H9 (cell line): ENCODE results near the gene ABCC12. TPM values are rescaled to one million over a fixed set of nuclear protein-coding genes. Genes with fewer than 3 reads are reported as not detected.

ENCODE experiments used
- DNase-seq: peaks from one replicate; pipeline ENCODE4 v3.0.0-alpha.2; 2017
- H2AFZ ChIP-seq: one replicate; pipeline ENCODE4 v1.6.1; 2013; ENCODE audit warnings: mild to moderate bottlenecking, low read length, control low read depth, moderate library complexity
- H2AK5ac ChIP-seq: 2 replicates; pipeline ENCODE4 v1.6.1; 2013; ENCODE audit warnings: low read length, control low read depth, mixed read lengths; ENCODE audit not compliant: insufficient read length
- H2BK120ac ChIP-seq: one replicate; pipeline ENCODE4 v1.6.1; 2013; ENCODE audit warnings: low read depth, mild to moderate bottlenecking, low read length, control low read depth, inconsistent platforms; ENCODE audit not compliant: poor library complexity, severe bottlenecking
- H2BK12ac ChIP-seq: 2 replicates; pipeline ENCODE4 v1.6.1; 2013; ENCODE audit warnings: low read length, control low read depth, mixed read lengths, low read depth; ENCODE audit not compliant: insufficient read length
- H2BK15ac ChIP-seq: 2 replicates; pipeline ENCODE4 v1.6.1; 2013; ENCODE audit warnings: low read depth, low read length, control low read depth
- H2BK20ac ChIP-seq: one replicate; pipeline ENCODE4 v1.6.1; 2013; ENCODE audit warnings: low read depth, mild to moderate bottlenecking, low read length, control low read depth, inconsistent platforms; ENCODE audit not compliant: poor library complexity, severe bottlenecking
- H2BK5ac ChIP-seq: 2 replicates; pipeline ENCODE4 v1.6.1; 2013; ENCODE audit warnings: low read length, control low read depth, mixed read lengths; ENCODE audit not compliant: insufficient read length
- H3K14ac ChIP-seq: 2 replicates; pipeline ENCODE4 v1.6.1; 2013; ENCODE audit warnings: low read length, control low read depth; ENCODE audit not compliant: insufficient read depth
- H3K18ac ChIP-seq: 2 replicates; pipeline ENCODE4 v1.6.1; 2013; ENCODE audit warnings: low read depth, mild to moderate bottlenecking, mixed read lengths, low read length, control low read depth; ENCODE audit not compliant: insufficient read length
- H3K23ac ChIP-seq: 2 replicates; pipeline ENCODE4 v1.6.1; 2013; ENCODE audit warnings: low read length, control low read depth, mixed read lengths, low read depth; ENCODE audit not compliant: insufficient read length
- H3K23me2 ChIP-seq: 2 replicates; pipeline ENCODE4 v1.6.1; 2013; ENCODE audit warnings: low read depth, mild to moderate bottlenecking, mixed read lengths, low read length, control low read depth; ENCODE audit not compliant: insufficient read length, poor library complexity, severe bottlenecking
- H3K27ac ChIP-seq: 2 replicates; pipeline ENCODE4 v1.5.1; 2013; ENCODE audit warnings: low read length, control low read depth, mixed read lengths, low read depth; ENCODE audit not compliant: insufficient read length
- H3K27me3 ChIP-seq: 2 replicates; pipeline ENCODE4 v1.6.1; 2013; ENCODE audit warnings: low read length, control low read depth, inconsistent platforms; ENCODE audit not compliant: insufficient read depth
- H3K4ac ChIP-seq: 2 replicates; pipeline ENCODE4 v1.6.1; 2013; ENCODE audit warnings: low read depth, mild to moderate bottlenecking, control low read depth, inconsistent platforms, low read length, moderate library complexity
- H3K4me1 ChIP-seq: 2 replicates; pipeline ENCODE4 v1.6.1; 2013; ENCODE audit warnings: low read length, control low read depth, inconsistent platforms; ENCODE audit not compliant: insufficient read depth
- H3K4me2 ChIP-seq: 2 replicates; pipeline ENCODE4 v1.6.1; 2013; ENCODE audit warnings: low read length, control low read depth, mixed read lengths; ENCODE audit not compliant: insufficient read length, insufficient read depth
- H3K56ac ChIP-seq: 2 replicates; pipeline ENCODE4 v1.6.1; 2013; ENCODE audit warnings: low read depth, mild to moderate bottlenecking, mixed read lengths, low read length, control low read depth; ENCODE audit not compliant: insufficient read length
- H3K79me1 ChIP-seq: 2 replicates; pipeline ENCODE4 v1.6.1; 2013; ENCODE audit warnings: low read depth, mild to moderate bottlenecking, moderate library complexity, low read length, control low read depth, inconsistent platforms; ENCODE audit not compliant: insufficient read depth, poor library complexity, severe bottlenecking
- H3K79me2 ChIP-seq: 2 replicates; pipeline ENCODE4 v1.6.1; 2013; ENCODE audit warnings: low read length, control low read depth, inconsistent platforms; ENCODE audit not compliant: insufficient read depth
- H3K9ac ChIP-seq: 2 replicates; pipeline ENCODE4 v1.6.1; 2013; ENCODE audit warnings: low read length, control low read depth, mixed read lengths; ENCODE audit not compliant: insufficient read length; ENCODE audit errors: extremely low read depth
- H3K9me3 ChIP-seq: one replicate; pipeline ENCODE4 v1.6.1; 2013; ENCODE audit warnings: low read depth, low read length, inconsistent platforms; ENCODE audit not compliant: control insufficient read depth
- H3T11ph ChIP-seq: one replicate; pipeline ENCODE4 v1.6.1; 2013; ENCODE audit warnings: mild to moderate bottlenecking, low read length, control low read depth, inconsistent platforms
- H4K20me1 ChIP-seq: one replicate; pipeline ENCODE4 v1.6.1; 2013; ENCODE audit not compliant: control insufficient read depth, insufficient read length, insufficient read depth
- H4K5ac ChIP-seq: 2 replicates; pipeline ENCODE4 v1.6.1; 2013; ENCODE audit warnings: low read depth, mild to moderate bottlenecking, mixed read lengths, low read length, control low read depth; ENCODE audit not compliant: insufficient read length
- H4K8ac ChIP-seq: replicated peaks from 2 replicates; pipeline ENCODE4 v1.6.1; 2013; ENCODE audit warnings: low read length, control low read depth, mixed read lengths, low read depth; ENCODE audit not compliant: insufficient read length
- H4K91ac ChIP-seq: 2 replicates; pipeline ENCODE4 v1.6.1; 2013; ENCODE audit warnings: low read depth, mild to moderate bottlenecking, moderate library complexity, mixed read lengths, low read length, control low read depth; ENCODE audit not compliant: insufficient read length
- H3K27ac Mint-ChIP-seq, 3 experiments: 2 replicates in 2 of 3; 3 replicates in 1 of 3; pipeline ENCODE4 v1.8.0; 2020 to 2021; ENCODE audit warnings: mixed read lengths in 3 of 3, mild to moderate bottlenecking in 1 of 3, moderate library complexity in 1 of 3
- H3K27me3 Mint-ChIP-seq: 2 replicates; pipeline ENCODE4 v1.8.0; 2021; ENCODE audit warnings: low read depth, mild to moderate bottlenecking, moderate library complexity, mixed read lengths
- H3K36me3 Mint-ChIP-seq, 3 experiments: 2 replicates in 2 of 3; 3 replicates in 1 of 3; pipeline ENCODE4 v1.8.0; 2020 to 2021; ENCODE audit warnings: low read depth in 3 of 3, mixed read lengths in 3 of 3; ENCODE audit not compliant: insufficient read depth in 1 of 3
- H3K4me1 Mint-ChIP-seq, 2 experiments: 2 replicates each; pipeline ENCODE4 v1.8.0; 2020; ENCODE audit warnings: mixed read lengths in 2 of 2
- H3K4me3 Mint-ChIP-seq, 2 experiments: 2 replicates in 1 of 2; 3 replicates in 1 of 2; pipeline ENCODE4 v1.8.0; 2020 to 2021; ENCODE audit warnings: mild to moderate bottlenecking in 2 of 2, mixed read lengths in 2 of 2, moderate library complexity in 1 of 2
- H3K9me3 Mint-ChIP-seq, 2 experiments: 2 replicates in 1 of 2; 3 replicates in 1 of 2; pipeline ENCODE4 v1.8.0; 2020; ENCODE audit warnings: mild to moderate bottlenecking in 2 of 2, mixed read lengths in 2 of 2, moderate library complexity in 1 of 2
- CTCF ChIP-seq: fragments of 200-600 bp; sonication (generic); conservative IDR thresholded peaks from 3 replicates; pipeline ENCODE4 v1.8.0; 2021; ENCODE audit warnings: antibody characterized with exemption, mild to moderate bottlenecking
- WGBS: extraction: QIAGEN DNeasy Blood & Tissue Kit; methylation state at CpG from one replicate; pipeline ENCODE4 v1.1.7; 2013; ENCODE audit warnings: missing lambda C conversion rate, low lambda C conversion rate, mixed read lengths; ENCODE audit not compliant: insufficient read length; ENCODE audit errors: extremely low coverage; 5-methylcytosine and 5-hydroxymethylcytosine counted together
- total RNA-seq: library from RNA; stranded (reverse); gene quantifications from 2 replicates; pipeline ENCODE4 v1.2.1, GENCODE V29; 2021

Gene ABCC12
- total RNA-seq, 1 experiment from 2014 or later = 0.09 TPM

- Histone ChIP-seq H2BK12ac (no peak overlapping the region), H4K91ac (no peak overlapping the region), H2BK15ac (no peak overlapping the region), H3T11ph (no peak overlapping the region), H3K9me3 (no peaks in the 10 kb centered on the region), H2AFZ (no peak overlapping the region), H3K14ac (no peak overlapping the region), H2AK5ac (no peak overlapping the region), H3K23me2 (no peaks in the 10 kb centered on the region), H3K18ac (no peak overlapping the region), H2BK20ac (no peak overlapping the region), H2BK120ac (no peak overlapping the region), H3K4me2 (no peak overlapping the region), H4K8ac (no peak overlapping the region), H3K79me1 (no peaks in the 10 kb centered on the region), H3K79me2 (no peaks in the 10 kb centered on the region), H3K9ac (no peak overlapping the region), H2BK5ac (no peak overlapping the region), H4K5ac (no peak overlapping the region), H3K23ac (no peak overlapping the region), H3K27ac (no peak overlapping the region), H3K27me3 (no peaks in the 10 kb centered on the region), H3K4me1 (no peaks in the 10 kb centered on the region), H3K4ac (no peak overlapping the region), H4K20me1 (no peaks in the 10 kb centered on the region), H3K56ac (no peak overlapping the region)
- Mint-ChIP-seq H3K4me3 (no peak overlapping the region), H3K9me3 (no peaks in the 10 kb centered on the region), H3K4me1 (peaks cover 26 to 29% of the 10 kb centered on the region in 2 experiments), H3K36me3 (no peaks in the 10 kb centered on the region; a peak in 1 of 7 replicates), H3K27me3 (peaks cover 20% of the 10 kb centered on the region), H3K27ac (no peak overlapping the region)
- no CpG with 5 or more reads among the region's 3 CpGs for WGBS
- no peak for DNase-seq
- no peak for TF ChIP-seq CTCF
Measured at GRCh38 chr16:48106446-48106845, 49.3 kb downstream of the ABCC12 start.

Other genes with a start within 250 kb of the ABCC12 start
- gene LONP2, start 88.3 kb upstream of the ABCC12 start, total RNA-seq = 27.8 and 28.2 TPM in 2 replicates
- 0.24 and 0.33 TPM in 2 replicates for gene ABCC11, start 91.5 kb upstream of the ABCC12 start, total RNA-seq
- gene SIAH1, start 229.4 kb upstream of the ABCC12 start, total RNA-seq = 32.8 and 33.2 TPM in 2 replicates